GM12865 (cell line): ENCODE results near the gene ANK2.

Source experiments
- DNase-seq: peaks from one replicate; pipeline ENCODE4 v3.0.0; 2010; ENCODE audit warnings: low read depth
- H3K4me3 ChIP-seq: 2 replicates; pipeline ENCODE4 v1.5.1; 2011; ENCODE audit warnings: mild to moderate bottlenecking, low read depth, low read length, control low read depth
- TF ChIP-seq, protein P1 (sequence below): IDR thresholded peaks from 2 replicates; pipeline ENCODE4 v1.5.1; 2011; ENCODE audit warnings: low read length, control low read depth, low read depth, inconsistent platforms; ENCODE audit not compliant: insufficient read depth; ENCODE audit errors: missing control alignments

The ANK2 gene

DNA sequence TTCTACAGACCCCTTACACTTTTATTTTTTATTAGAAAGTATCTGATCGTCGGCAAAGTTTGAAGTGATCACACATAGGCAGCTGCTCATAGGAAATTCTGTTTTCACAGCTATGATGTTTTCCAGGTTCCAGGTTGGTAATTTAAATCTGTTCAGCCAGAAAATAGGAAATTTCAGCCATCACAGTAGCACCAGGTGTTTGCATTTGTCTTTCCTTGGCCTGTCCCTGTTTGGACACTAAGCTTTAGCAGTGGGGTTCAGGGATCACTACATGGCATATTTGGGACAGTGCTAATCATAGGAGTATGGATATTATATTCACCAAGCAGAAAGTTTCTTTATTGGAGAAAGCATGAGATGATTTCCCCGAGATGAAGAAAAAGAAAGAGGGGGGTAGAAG lies 92.9 kb downstream of the ANK2 start:
- no peak overlapping the region for H3K4me3 ChIP-seq
- DNase-seq = no peak
- TF ChIP-seq, protein P1, sequence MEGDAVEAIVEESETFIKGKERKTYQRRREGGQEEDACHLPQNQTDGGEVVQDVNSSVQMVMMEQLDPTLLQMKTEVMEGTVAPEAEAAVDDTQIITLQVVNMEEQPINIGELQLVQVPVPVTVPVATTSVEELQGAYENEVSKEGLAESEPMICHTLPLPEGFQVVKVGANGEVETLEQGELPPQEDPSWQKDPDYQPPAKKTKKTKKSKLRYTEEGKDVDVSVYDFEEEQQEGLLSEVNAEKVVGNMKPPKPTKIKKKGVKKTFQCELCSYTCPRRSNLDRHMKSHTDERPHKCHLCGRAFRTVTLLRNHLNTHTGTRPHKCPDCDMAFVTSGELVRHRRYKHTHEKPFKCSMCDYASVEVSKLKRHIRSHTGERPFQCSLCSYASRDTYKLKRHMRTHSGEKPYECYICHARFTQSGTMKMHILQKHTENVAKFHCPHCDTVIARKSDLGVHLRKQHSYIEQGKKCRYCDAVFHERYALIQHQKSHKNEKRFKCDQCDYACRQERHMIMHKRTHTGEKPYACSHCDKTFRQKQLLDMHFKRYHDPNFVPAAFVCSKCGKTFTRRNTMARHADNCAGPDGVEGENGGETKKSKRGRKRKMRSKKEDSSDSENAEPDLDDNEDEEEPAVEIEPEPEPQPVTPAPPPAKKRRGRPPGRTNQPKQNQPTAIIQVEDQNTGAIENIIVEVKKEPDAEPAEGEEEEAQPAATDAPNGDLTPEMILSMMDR = no peak

DNA sequence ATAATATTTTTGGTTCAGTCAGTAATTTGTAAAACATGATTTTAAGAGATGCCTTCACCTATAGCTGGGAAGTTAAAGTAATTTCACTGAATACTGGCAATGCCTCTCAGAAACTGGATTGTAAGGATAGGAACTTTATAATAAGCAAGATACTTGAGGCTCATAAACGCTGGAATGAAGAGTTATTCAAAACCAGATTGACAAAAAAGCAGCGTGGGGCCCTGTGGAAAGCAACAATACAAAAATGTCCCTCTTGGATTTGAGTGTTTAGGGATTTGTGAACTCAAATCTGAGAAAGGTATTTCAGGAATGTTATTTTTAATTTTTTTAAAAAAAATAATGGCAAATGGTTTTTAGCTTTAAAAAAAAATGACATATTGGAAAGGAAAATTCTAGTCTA lies 94.6 kb downstream of the ANK2 start:
- no peak overlapping the region for H3K4me3 ChIP-seq
- no peak for DNase-seq
- TF ChIP-seq, protein P1 = no peak

DNA sequence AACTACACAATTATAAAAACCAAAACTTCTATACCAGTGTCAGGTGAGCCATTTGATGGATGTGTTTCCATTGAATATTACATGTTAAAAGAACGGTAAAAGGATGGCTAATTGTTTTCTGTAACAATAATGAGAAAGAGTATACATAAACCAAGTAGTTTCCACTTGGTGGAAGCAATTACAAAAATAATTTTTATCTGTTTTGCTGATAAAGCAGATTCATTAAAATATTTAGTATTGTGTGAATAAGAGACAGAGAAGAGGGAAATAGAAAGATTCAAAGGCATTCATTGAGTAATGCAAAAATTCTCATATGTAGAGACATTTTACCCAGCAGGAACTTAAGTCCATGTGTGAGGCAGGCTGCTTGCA lies 95.7 kb downstream of the ANK2 start:
- DNase-seq = no peak
- H3K4me3 ChIP-seq = no peak overlapping the region
- TF ChIP-seq, protein P1 = no peak

DNA sequence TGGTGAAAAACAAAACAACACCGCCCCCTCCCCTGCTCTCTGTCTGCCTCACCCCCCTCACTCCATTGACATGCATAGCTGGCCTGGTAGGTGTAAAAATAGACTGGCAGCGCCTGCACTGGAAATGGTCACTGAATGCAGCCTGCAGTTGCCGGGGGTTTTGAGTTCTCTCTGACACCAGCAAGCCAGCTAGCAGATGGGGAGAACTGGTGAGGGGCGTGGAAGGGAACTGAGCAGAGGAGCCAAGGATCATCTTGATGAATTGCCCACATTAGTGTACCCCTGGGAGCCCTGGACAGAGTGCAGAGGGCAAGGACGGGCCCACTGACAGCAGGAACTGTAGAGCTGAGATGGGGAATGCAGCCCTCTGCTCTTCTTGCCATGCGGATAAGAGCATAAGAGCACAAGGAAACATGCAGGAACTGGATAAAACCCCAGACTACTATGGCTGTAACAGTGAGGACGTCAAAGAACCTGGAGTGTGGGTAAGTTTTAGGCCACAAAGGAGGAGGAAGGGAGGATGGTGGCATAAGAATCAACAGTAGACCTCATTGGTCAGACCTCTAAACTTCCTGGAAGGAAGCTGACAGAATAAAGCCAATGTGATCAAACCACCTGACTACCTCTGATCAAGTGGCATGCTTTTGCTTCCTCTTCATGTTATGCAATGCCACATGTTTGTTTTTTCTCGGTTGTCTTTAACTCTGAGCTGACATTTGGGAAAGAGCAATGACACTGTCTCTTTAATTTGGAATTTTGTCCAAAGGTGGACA lies 96.3 kb downstream of the ANK2 start:
- no peak for DNase-seq
- TF ChIP-seq, protein P1 = no peak
- H3K4me3 ChIP-seq = no peak overlapping the region

DNA sequence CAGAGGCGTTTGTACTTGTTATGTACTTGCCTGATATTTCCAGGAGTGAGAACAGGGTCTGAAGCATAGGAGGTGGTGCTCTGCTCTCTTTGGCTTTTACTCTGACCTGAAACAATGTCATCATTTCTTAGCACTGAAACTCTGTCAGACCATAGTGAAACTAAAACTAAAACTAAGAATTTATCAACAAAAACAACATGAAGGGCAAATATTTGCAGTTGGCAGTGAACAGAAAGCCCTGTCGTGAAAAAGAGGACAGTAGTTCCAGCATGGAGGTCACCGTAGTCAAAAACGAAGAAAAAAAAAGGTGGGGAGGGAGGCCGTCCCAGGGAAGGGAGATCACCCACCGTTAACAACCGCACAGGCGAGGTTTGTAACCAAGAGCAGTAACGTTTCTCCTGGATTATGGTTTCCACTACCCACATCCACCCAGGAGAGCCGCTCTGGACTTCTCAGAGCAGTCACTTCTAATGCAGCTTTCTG lies 97.5 kb downstream of the ANK2 start:
- TF ChIP-seq, protein P1 = no peak
- DNase-seq = peak; percentile 22
- no peak overlapping the region for H3K4me3 ChIP-seq

DNA sequence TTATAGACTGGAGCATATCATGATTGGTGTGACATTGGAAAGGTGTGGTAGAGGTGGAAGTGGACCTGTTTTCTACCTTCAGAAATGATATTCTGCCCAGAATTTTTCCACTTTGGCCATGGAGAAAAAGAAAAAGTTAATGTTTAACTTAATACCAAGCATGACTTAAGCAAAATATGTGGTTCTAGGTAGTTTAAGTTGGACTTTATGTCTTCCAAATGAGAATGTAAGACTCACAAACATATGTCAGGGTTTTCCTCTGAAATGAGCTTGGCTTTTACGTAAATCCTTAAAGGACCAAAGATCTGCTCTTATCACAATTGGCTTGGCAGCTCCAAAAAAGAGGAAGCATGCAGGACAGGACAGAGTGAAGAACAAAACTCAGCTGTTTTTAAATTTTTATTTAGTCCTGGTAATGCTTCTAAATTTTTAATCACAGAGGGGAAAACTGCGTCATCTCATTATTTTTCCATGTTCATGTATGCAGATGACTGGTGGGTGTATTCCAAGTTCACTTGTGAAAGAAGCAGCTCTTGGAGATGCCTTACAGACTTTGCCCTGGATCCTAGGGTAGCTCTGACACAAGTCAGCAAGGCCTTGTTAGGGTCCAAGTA lies 98.2 kb downstream of the ANK2 start:
- DNase-seq = no peak
- no peak overlapping the region for H3K4me3 ChIP-seq
- TF ChIP-seq, protein P1 = no peak
